Measurements from ENCODE around the gene SPSB1. TPM values are rescaled to one million over a fixed set of nuclear protein-coding genes. Genes with fewer than 3 reads are reported as not detected.

SPSB1 gene
- total RNA-seq, 1 experiment from 2014 or later = 33.8 TPM

DNA sequence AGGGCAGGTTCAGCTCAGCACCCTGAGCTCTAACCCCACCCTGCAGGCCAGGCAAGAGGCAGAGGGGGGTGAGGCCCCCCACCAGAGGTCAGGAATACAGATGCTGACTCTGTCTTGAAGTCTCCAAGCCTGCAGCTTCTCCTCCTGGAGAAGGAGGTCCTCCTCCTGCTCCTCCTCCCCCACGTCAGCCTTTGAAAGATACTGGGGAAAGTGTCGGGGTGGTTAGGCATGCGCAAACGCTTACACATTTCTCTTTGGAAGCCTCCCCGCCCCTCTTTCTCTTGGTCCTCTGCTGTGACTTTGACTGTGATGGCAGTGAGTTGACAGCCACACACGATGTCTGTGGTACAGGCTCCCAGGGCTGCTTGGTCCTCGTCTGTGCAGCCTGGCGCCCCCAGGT lies 65.3 kb downstream of the SPSB1 start:
- H3F3A ChIP-seq (ENCODE audit: insufficient read depth, low read depth) = no peaks in the 10 kb centered on the region
- no peaks in the 10 kb centered on the region for H3K79me2 ChIP-seq (ENCODE audit: low read depth)
- H3K9me2 ChIP-seq (ENCODE audit: insufficient read depth) = no peaks in the 10 kb centered on the region
- no peaks in the 10 kb centered on the region for H3K27me3 ChIP-seq (ENCODE audit: insufficient read depth, low read depth)
- no TSS peak for BruUV-seq (replicated peaks)
- H3K4me1 ChIP-seq (replicated peaks; ENCODE audit: insufficient read depth) = no peaks in the 10 kb centered on the region
- H4K20me1 ChIP-seq (ENCODE audit: insufficient read depth) = no peaks in the 10 kb centered on the region
- TF ChIP-seq, protein P1, sequence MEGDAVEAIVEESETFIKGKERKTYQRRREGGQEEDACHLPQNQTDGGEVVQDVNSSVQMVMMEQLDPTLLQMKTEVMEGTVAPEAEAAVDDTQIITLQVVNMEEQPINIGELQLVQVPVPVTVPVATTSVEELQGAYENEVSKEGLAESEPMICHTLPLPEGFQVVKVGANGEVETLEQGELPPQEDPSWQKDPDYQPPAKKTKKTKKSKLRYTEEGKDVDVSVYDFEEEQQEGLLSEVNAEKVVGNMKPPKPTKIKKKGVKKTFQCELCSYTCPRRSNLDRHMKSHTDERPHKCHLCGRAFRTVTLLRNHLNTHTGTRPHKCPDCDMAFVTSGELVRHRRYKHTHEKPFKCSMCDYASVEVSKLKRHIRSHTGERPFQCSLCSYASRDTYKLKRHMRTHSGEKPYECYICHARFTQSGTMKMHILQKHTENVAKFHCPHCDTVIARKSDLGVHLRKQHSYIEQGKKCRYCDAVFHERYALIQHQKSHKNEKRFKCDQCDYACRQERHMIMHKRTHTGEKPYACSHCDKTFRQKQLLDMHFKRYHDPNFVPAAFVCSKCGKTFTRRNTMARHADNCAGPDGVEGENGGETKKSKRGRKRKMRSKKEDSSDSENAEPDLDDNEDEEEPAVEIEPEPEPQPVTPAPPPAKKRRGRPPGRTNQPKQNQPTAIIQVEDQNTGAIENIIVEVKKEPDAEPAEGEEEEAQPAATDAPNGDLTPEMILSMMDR (conservative IDR thresholded peaks at IDR 0.05) = no peak
- TF ChIP-seq EZH2 (IDR thresholded peaks at IDR 0.05; ENCODE audit: low read depth) = no peak
- no peaks in the 10 kb centered on the region for H3K36me3 ChIP-seq (ENCODE audit: low read depth)
- no peak for DNase-seq
- no peaks in the 10 kb centered on the region for H3K9me3 ChIP-seq (ENCODE audit: insufficient read depth, low read depth)
- ChIA-PET CTCF (no interaction called here), POLR2A (ENCODE audit: unreplicated experiment) (no interaction called here)
- no peak overlapping the region for H2AFZ ChIP-seq
- no peak overlapping the region for H3K4me3 ChIP-seq
- no peak overlapping the region for H3K27ac ChIP-seq
- no peak overlapping the region for H3K4me2 ChIP-seq
- intact Hi-C loops (cut with micrococcal nuclease; ENCODE audit: unreplicated experiment) = no loop called here

DNA sequence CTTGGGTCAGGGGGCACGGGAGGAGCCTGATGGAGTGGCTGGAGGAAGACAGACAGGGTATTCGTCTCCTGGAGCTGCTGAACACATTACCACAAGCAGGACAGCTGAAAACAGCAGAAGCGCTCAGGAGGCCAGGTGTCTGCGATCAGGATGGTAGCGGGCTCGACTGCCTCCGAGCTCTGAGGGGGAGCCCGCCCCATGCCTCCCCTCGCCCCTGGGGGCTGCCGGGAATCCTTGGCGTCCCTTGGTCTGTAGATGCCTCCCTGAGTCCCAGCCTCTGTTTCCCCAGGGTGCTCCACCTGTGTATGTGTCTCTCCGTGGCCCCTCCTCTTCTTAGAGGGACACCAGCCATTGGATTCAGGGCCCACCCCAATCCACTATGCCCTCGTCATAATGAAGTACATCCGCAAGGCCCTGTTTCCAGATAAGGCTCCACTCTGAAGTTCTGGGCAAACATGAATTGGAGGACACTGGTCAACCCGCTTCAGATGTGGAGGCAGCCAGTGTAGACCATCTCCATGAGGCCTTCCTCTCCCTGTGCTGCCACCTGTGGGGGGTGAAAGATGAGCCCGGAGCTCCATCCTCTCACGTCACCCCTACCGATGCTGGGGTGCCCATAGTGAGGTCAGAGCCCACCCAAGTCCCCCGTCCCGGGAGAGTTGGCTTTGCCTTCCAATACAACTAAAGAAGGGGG lies 67.8 kb downstream of the SPSB1 start:
- Histone ChIP-seq H3K36me3 (ENCODE audit: low read depth) (no peaks in the 10 kb centered on the region), H3K9me3 (ENCODE audit: insufficient read depth, low read depth) (no peaks in the 10 kb centered on the region), H3K27me3 (ENCODE audit: insufficient read depth, low read depth) (no peaks in the 10 kb centered on the region), H3K9me2 (ENCODE audit: insufficient read depth) (no peaks in the 10 kb centered on the region), H2AFZ (no peak overlapping the region), H3K27ac (no peak overlapping the region), H3K4me1 (replicated peaks; ENCODE audit: insufficient read depth) (no peaks in the 10 kb centered on the region), H3K79me2 (ENCODE audit: low read depth) (no peaks in the 10 kb centered on the region), H3K4me3 (no peak overlapping the region), H3F3A (ENCODE audit: insufficient read depth, low read depth) (no peaks in the 10 kb centered on the region), H3K4me2 (no peak overlapping the region), H4K20me1 (ENCODE audit: insufficient read depth) (no peaks in the 10 kb centered on the region)
- ChIA-PET POLR2A (ENCODE audit: unreplicated experiment) (interaction anchor here (0.9 kb wide), 1 partner anchor 212 kb away, joined by 13 read pairs; no protein-coding TSS in a partner anchor), CTCF (no interaction called here)
- DNase-seq = no peak
- intact Hi-C loops (cut with micrococcal nuclease; ENCODE audit: unreplicated experiment) = no loop called here
- no peak for TF ChIP-seq EZH2 (IDR thresholded peaks at IDR 0.05; ENCODE audit: low read depth)
- TF ChIP-seq, protein P1 (conservative IDR thresholded peaks at IDR 0.05) = no peak
- BruUV-seq (replicated peaks) = no TSS peak

DNA sequence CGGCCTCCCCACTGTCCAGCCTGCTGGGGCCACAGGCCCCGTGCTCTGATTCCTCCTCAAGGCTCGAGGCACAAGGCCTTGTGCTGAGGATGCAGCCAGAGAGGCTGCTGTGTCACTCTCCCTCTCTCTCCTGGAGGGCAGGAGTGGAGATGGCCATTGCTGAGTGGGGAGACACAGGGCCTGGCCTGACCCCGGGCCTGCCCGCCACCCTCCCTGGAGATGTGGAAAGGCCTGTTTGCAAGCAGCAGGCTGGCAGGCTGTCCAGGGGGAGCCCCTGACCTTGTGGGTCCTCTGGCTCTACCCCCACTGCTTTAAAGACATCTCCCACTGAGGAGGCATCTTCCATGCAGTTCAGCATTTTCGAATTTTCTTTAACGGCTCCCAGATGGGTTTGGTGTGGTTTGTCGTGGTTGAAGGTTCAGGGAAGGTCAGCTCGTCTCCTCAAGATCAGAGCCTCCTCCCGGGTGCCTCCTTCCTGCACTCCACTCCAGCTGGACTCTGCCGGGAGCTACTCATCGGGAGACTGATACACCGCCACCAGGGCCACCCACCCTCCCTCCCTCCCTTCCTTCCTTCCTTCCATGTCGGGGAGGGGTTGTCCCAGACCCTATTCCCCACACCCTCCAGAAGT lies 69.1 kb downstream of the SPSB1 start:
- Histone ChIP-seq H3K4me1 (replicated peaks; ENCODE audit: insufficient read depth) (no peaks in the 10 kb centered on the region), H3K27ac (no peak overlapping the region), H2AFZ (no peak overlapping the region), H3K4me3 (no peak overlapping the region), H3K9me2 (ENCODE audit: insufficient read depth) (no peaks in the 10 kb centered on the region), H3K27me3 (ENCODE audit: insufficient read depth, low read depth) (no peaks in the 10 kb centered on the region), H4K20me1 (ENCODE audit: insufficient read depth) (no peaks in the 10 kb centered on the region), H3K79me2 (ENCODE audit: low read depth) (no peaks in the 10 kb centered on the region), H3K36me3 (ENCODE audit: low read depth) (no peaks in the 10 kb centered on the region), H3F3A (ENCODE audit: insufficient read depth, low read depth) (no peaks in the 10 kb centered on the region), H3K4me2 (no peak overlapping the region), H3K9me3 (ENCODE audit: insufficient read depth, low read depth) (no peaks in the 10 kb centered on the region)
- intact Hi-C loops (cut with micrococcal nuclease; ENCODE audit: unreplicated experiment) = no loop called here
- CTCF ChIA-PET = no interaction called here
- TF ChIP-seq EZH2 (IDR thresholded peaks at IDR 0.05; ENCODE audit: low read depth) = no peak
- TF ChIP-seq, protein P1 (conservative IDR thresholded peaks at IDR 0.05) = no peak
- no TSS peak for BruUV-seq (replicated peaks)
- DNase-seq = no peak
- POLR2A ChIA-PET (ENCODE audit: unreplicated experiment) = no interaction called here
